Measurements from ENCODE around the gene AGAP9. TPM values are rescaled to one million over a fixed set of nuclear protein-coding genes. Genes with fewer than 3 reads are reported as not detected.
A peak's percentile ranks its signal among the peaks of the same experiment; 100 is the strongest.

Gene AGAP9
- total and polyA plus RNA-seq, 2 of the 13 experiments (the other 11 are each of a cell fraction or from before 2014, with no cell fraction given), result 5.1 to 12.0 TPM

GRCh38 chr10:47461261-47461687 is 62.2 kb downstream of the AGAP9 start (continued):
- TF ChIP-seq, protein P1, sequence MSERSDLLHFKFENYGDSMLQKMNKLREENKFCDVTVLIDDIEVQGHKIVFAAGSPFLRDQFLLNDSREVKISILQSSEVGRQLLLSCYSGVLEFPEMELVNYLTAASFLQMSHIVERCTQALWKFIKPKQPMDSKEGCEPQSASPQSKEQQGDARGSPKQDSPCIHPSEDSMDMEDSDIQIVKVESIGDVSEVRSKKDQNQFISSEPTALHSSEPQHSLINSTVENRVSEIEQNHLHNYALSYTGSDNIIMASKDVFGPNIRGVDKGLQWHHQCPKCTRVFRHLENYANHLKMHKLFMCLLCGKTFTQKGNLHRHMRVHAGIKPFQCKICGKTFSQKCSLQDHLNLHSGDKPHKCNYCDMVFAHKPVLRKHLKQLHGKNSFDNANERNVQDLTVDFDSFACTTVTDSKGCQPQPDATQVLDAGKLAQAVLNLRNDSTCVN (CRISPR knock-in tag; IDR thresholded peaks at IDR 0.05; ENCODE audit: borderline replicate concordance), result 0 out of 2 replicates have a peak, but pooled peaks have one; percentile 54

DNA sequence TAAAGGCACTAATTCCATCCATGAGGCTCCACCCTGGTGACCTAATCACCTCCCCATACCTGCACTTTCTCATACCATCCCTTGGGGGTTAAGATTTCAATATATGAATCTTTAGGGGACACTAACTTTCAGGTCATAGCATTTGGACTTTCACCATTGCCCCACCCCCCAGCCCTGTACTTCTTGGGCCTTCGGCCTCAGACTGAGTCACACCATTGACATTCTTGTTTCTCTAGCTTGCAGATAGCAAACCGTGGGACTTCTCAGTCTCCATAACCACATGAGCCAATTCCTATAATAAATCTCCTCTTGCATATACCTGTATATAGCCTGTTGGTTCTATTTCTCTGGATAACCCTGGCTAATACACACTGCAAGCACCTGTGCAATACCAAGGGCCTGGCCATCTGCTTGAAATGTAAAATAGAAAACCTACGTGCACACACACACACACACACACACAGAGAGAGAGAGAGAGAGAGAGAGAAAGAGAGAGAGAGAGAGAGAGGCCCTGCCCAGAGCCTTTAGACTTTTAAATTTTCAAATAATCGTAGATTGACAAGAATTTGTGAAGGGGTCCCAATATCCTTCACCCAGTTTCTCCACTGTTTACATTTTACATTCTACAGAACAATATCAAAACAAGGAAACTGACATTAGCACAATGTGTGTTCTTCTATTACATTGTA is 64.8 kb downstream of the AGAP9 start:
- no peaks in the 10 kb centered on the region for H3K79me2 ChIP-seq (ENCODE audit: insufficient read depth, low read length)
- ChIA-PET CTCF (ENCODE audit: low intra/inter-chr PET ratio, low total read pairs) (no interaction called here), POLR2A (no interaction called here)
- no peak overlapping the region for H2AFZ ChIP-seq (ENCODE audit: low read length)
- H3K27me3 ChIP-seq (ENCODE audit: control insufficient read depth in 1 of 2, insufficient read depth in 2 of 2, low read length in 2 of 2), result peaks cover 0 to 10% of the 10 kb centered on the region in 2 experiments; a peak in 3 of 5 replicates
- no TSS peak for BruUV-seq (replicated peaks)
- WGBS (ENCODE audit: low lambda C conversion rate), result 17% methylated on average over 4 of the region's 4 CpGs
- in situ Hi-C loops (cut with HindIII; ENCODE audit: extremely low pct_ligation_motif_present, low pct_unique_long_range_greater_than_20kb) (no loop called here), intact Hi-C loops (cut with micrococcal nuclease; ENCODE audit: unreplicated experiment) (no loop called here)
- TF ChIP-seq BCL3 (CRISPR knock-in tag; IDR thresholded peaks at IDR 0.05) (no peak), KLF6 (CRISPR knock-in tag; IDR thresholded peaks at IDR 0.05) (no peak), CCAR2 (optimal IDR thresholded peaks at IDR 0.05; ENCODE audit: low read depth, low read length) (no peak), SUZ12 (IDR thresholded peaks at IDR 0.05; ENCODE audit: low read depth, low read length) (no peak), ZBTB44 (CRISPR knock-in tag; IDR thresholded peaks at IDR 0.05) (no peak), TCF12 (IDR thresholded peaks at IDR 0.05) (no peak), TCF12 (CRISPR knock-in tag; IDR thresholded peaks at IDR 0.05) (no peak)
- H3K4me1 ChIP-seq (ENCODE audit: insufficient read depth, low read length), result peaks cover 33% of the 10 kb centered on the region
- no peaks in the 10 kb centered on the region for H3K9me3 ChIP-seq (ENCODE audit: low read length)
- no peak for FAIRE-seq
- ATAC-seq, result no peak
- no peak overlapping the region for H3K4me3 ChIP-seq (replicated peaks in 1 of 3; ENCODE audit: insufficient read depth in 1 of 3, low read depth in 2 of 3, low read length in 3 of 3)
- H3K36me3 ChIP-seq (replicated peaks in 1 of 2; ENCODE audit: control insufficient read depth in 1 of 2, insufficient read depth in 2 of 2, low read length in 2 of 2), result no peaks in the 10 kb centered on the region
- H3K4me2 ChIP-seq (ENCODE audit: low read depth, low read length), result no peak overlapping the region
- H4K20me1 ChIP-seq (ENCODE audit: insufficient read depth, low read length), result no peaks in the 10 kb centered on the region
- H3K27ac ChIP-seq (ENCODE audit: extremely low read length, insufficient read depth, low read length), result no peak overlapping the region
- no peak overlapping the region for H3K9ac ChIP-seq (ENCODE audit: insufficient read depth, low read depth, low read length)
- no peak for DNase-seq (ENCODE audit: low spot score)

Data from HepG2 (cell line).